Ovary (tissue), 3 donors: ENCODE measurements around the gene BANP.
"Not testable (repeated sequence)": the region's sequence is repeated elsewhere in the genome, so short reads cannot be mapped to it uniquely, and the experiment has no call there.

Experiments used
- EP300 ChIP-seq: sonication (generic); formaldehyde crosslinking; IDR thresholded peaks from one replicate; pipeline ENCODE4 v1.6.1; 2017; ENCODE audit warnings: antibody characterized with exemption
- POLR2A ChIP-seq: fragments of 450-650 bp; IDR thresholded peaks from one replicate; pipeline ENCODE4 v1.6.1; 2017; ENCODE audit warnings: antibody characterized with exemption, mild to moderate bottlenecking, moderate library complexity
- TF ChIP-seq, protein P1 (sequence below), 3 donors: fragments of 450-650 bp in 2 of 3; fragments of 200-600 bp in 1 of 3; IDR thresholded peaks; one replicate each; pipeline versions ENCODE4 v1.5.1 to v1.8.0; 2016 to 2022; ENCODE audit warnings: antibody characterized with exemption in 3 of 3, mild to moderate bottlenecking in 1 of 3
- donor health status: DM: no; HTN: no; CAD: no.

DNA sequence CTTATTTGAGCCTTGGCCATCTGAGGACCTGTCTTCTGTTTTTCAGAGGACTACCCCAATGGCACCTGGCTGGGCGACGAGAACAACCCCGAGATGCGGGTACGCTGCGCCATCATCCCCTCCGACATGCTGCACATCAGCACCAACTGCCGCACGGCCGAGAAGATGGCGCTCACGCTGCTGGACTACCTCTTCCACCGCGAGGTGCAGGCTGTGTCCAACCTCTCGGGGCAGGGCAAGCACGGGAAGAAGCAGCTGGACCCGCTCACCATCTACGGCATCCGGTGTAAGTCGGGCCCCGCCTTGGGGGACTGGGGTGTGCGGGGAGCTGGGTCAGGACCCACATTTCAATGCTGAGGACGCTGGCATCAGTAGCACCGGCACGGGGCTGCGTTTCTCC, 67.1 kb downstream of the BANP start:
- TF ChIP-seq POLR2A, EP300: not testable (repeated sequence)
- TF ChIP-seq, protein P1, sequence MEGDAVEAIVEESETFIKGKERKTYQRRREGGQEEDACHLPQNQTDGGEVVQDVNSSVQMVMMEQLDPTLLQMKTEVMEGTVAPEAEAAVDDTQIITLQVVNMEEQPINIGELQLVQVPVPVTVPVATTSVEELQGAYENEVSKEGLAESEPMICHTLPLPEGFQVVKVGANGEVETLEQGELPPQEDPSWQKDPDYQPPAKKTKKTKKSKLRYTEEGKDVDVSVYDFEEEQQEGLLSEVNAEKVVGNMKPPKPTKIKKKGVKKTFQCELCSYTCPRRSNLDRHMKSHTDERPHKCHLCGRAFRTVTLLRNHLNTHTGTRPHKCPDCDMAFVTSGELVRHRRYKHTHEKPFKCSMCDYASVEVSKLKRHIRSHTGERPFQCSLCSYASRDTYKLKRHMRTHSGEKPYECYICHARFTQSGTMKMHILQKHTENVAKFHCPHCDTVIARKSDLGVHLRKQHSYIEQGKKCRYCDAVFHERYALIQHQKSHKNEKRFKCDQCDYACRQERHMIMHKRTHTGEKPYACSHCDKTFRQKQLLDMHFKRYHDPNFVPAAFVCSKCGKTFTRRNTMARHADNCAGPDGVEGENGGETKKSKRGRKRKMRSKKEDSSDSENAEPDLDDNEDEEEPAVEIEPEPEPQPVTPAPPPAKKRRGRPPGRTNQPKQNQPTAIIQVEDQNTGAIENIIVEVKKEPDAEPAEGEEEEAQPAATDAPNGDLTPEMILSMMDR (IDR thresholded peaks at IDR 0.05): not testable (repeated sequence)
